HG02981 (cell line): Measurements from ENCODE around the gene WNT8A.

Source experiments
- ATAC-seq: cut with Tn5 transposase; IDR thresholded peaks from one replicate; pipeline ENCODE4 v1.9.1; 2021; ENCODE audit warnings: mild to moderate bottlenecking, moderate library complexity; ENCODE audit not compliant: unreplicated experiment

WNT8A gene

GRCh38 chr5:138138949-138139780, 55.3 kb downstream of the WNT8A start, which contains the start of gene NME5:
Gene NME5 (minus strand): TSS chr5:138139428. CDS start chr5:138138780, 648 bp downstream.
- no peak for ATAC-seq

GRCh38 chr5:138139781-138140090, 55.9 kb downstream of the WNT8A start:
- no peak for ATAC-seq

- no peak for ATAC-seq
Observed at GRCh38 chr5:138140268-138140667, 56.4 kb downstream of the WNT8A start.
